K562 (cell line): ENCODE results near the gene FAM43B. TPM values are rescaled to one million over a fixed set of nuclear protein-coding genes. Genes with fewer than 3 reads are reported as not detected.

Experiments used
- ARID1B ChIP-seq: fragments of 450-650 bp; IDR thresholded peaks from 2 replicates; pipeline ENCODE4 v1.6.1; 2016; ENCODE audit warnings: antibody characterized with exemption, mild to moderate bottlenecking, inconsistent platforms
- ATF7 ChIP-seq: fragments of 450-650 bp; IDR thresholded peaks from 2 replicates; pipeline ENCODE4 v1.7.1; 2014; ENCODE audit warnings: mild to moderate bottlenecking, moderate library complexity
- CREBBP ChIP-seq: IDR thresholded peaks from one replicate; pipeline ENCODE4 v1.6.1; 2012; ENCODE audit warnings: low read depth, mild to moderate bottlenecking, control low read depth, inconsistent platforms, low read length
- ESRRA ChIP-seq: fragments of 450-650 bp; IDR thresholded peaks from 2 replicates; pipeline ENCODE4 v1.6.1; 2014; ENCODE audit warnings: low read depth, mild to moderate bottlenecking, moderate library complexity, borderline replicate concordance
- HDAC2 ChIP-seq: fragments of 450-650 bp; IDR thresholded peaks from 2 replicates; pipeline ENCODE4 v1.6.1; 2016; ENCODE audit warnings: mild to moderate bottlenecking
- KDM1A ChIP-seq, 2 experiments: fragments of 450-650 bp; IDR thresholded peaks; 2 replicates each; pipeline ENCODE4 v1.6.1; 2016; ENCODE audit warnings: mild to moderate bottlenecking in 2 of 2
- LARP7 ChIP-seq: fragments of 450-650 bp; IDR thresholded peaks from 2 replicates; pipeline ENCODE4 v1.6.1; 2016
- MCM2 ChIP-seq: fragments of 450-650 bp; IDR thresholded peaks from 2 replicates; pipeline ENCODE4 v1.6.1; 2017; ENCODE audit warnings: low read depth, mild to moderate bottlenecking
- NCOA1 ChIP-seq: fragments of 450-650 bp; IDR thresholded peaks from 2 replicates; pipeline ENCODE4 v1.6.1; 2016; ENCODE audit warnings: low read depth
- NFIC ChIP-seq: fragments of 450-650 bp; IDR thresholded peaks from 2 replicates; pipeline ENCODE4 v1.6.1; 2017; ENCODE audit warnings: mild to moderate bottlenecking, inconsistent platforms
- POLR3A ChIP-seq: IDR thresholded peaks from 2 replicates; pipeline ENCODE4 v1.6.1; 2011; ENCODE audit warnings: borderline replicate concordance, mild to moderate bottlenecking, moderate library complexity; ENCODE audit not compliant: insufficient read length, insufficient read depth; ENCODE audit errors: extremely low read depth
- RB1 ChIP-seq: fragments of 450-650 bp; IDR thresholded peaks from 2 replicates; pipeline ENCODE4 v1.6.1; 2017; ENCODE audit warnings: low read depth, mild to moderate bottlenecking
- RBM39 ChIP-seq: fragments of 200-400 bp; formaldehyde crosslinking; optimal IDR thresholded peaks from 2 replicates; pipeline ENCODE3; 2018; ENCODE audit warnings: low read depth, low read length
- SIX5 ChIP-seq, 2 experiments: IDR thresholded peaks; 2 replicates each; pipeline ENCODE4 v1.6.1; 2011; ENCODE audit warnings: low read length in 2 of 2, borderline replicate concordance in 1 of 2, low read depth in 1 of 2, mild to moderate bottlenecking in 1 of 2, moderate library complexity in 1 of 2; ENCODE audit not compliant: insufficient read depth in 1 of 2
- SP1 ChIP-seq: sonication (generic); formaldehyde crosslinking; IDR thresholded peaks from 2 replicates; pipeline ENCODE4 v1.8.1; 2022; ENCODE audit warnings: mild to moderate bottlenecking, missing genetic modification reagents
- ZNF174 ChIP-seq: fragments of 250-450 bp; sonication (Bioruptor Pico); IDR thresholded peaks from 2 replicates; pipeline ENCODE4 v1.4.0; 2020; ENCODE audit warnings: mild to moderate bottlenecking
- polyA plus RNA-seq, 8 experiments: library from polyadenylated mRNA; depleted of rRNA in 4 of 8; stranded (reverse) in 5 of 8; unstranded in 3 of 8; fragments of >200 nt; fragmentation: Nextera tagmentation in 2 of 8; fragmentation: Illumina TruSeq in 1 of 8; extraction: Ambion mirVana in 2 of 8; extraction: Trizol in 1 of 8; gene quantifications; 2 replicates each; pipeline versions ENCODE4 v1.2.1 to v1.2.3, GENCODE V29; 2011 to 2014; ENCODE audit warnings: inconsistent platforms in 1 of 8, missing spikeins in 1 of 8
- total RNA-seq, 7 experiments: library from RNA; depleted of rRNA in 6 of 7; stranded (reverse); fragments of >200 nt in 6 of 7; fragmentation: Illumina TruSeq in 2 of 7; extraction: Trizol in 2 of 7; gene quantifications; 2 replicates each; pipeline versions ENCODE4 v1.2.1 to v1.2.3, GENCODE V29; 2011 to 2021; ENCODE audit warnings: low replicate concordance in 1 of 7
- TF ChIP-seq, protein P1 (sequence below): fragments of 450-650 bp; IDR thresholded peaks from 2 replicates; pipeline ENCODE4 v1.7.1; 2018; ENCODE audit warnings: mild to moderate bottlenecking, low read depth; ENCODE audit not compliant: partially characterized antibody
- TF ChIP-seq, protein P2 (sequence below): fragments of 450-650 bp; IDR thresholded peaks from 2 replicates; pipeline ENCODE4 v1.6.1; 2016; ENCODE audit warnings: low read depth, mild to moderate bottlenecking, moderate library complexity
- TF ChIP-seq, protein P3 (sequence below), 2 experiments: fragments of 450-650 bp; IDR thresholded peaks; 2 replicates each; pipeline ENCODE4 v1.6.1; 2016; ENCODE audit warnings: mild to moderate bottlenecking in 2 of 2, borderline replicate concordance in 1 of 2, low read depth in 1 of 2, moderate library complexity in 1 of 2

FAM43B gene
- total and polyA plus RNA-seq, 9 of the 15 experiments (the other 6 are each of a cell fraction or from before 2014, with no cell fraction given): not detected

DNA sequence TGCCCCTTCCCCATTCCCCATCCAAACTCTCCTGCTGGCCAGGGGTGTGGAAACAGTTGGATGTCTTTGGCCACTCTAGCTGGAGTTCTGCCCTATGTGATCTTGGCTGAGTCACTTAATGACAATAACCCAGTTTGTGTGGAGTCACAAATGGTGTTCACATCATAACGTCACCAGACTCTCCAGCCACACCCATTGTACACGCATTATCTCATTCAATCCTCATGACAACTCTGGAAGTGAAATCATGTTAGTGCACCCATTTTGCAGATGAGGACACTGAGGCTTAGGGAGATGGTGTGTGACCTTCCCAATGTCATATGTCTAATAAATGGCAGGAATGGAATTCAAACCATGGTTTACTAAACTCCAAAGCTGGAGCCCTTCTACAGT lies 35.3 kb downstream of the FAM43B start (continued):
- peak; percentile 95 for TF ChIP-seq ESRRA
- TF ChIP-seq, protein P1, sequence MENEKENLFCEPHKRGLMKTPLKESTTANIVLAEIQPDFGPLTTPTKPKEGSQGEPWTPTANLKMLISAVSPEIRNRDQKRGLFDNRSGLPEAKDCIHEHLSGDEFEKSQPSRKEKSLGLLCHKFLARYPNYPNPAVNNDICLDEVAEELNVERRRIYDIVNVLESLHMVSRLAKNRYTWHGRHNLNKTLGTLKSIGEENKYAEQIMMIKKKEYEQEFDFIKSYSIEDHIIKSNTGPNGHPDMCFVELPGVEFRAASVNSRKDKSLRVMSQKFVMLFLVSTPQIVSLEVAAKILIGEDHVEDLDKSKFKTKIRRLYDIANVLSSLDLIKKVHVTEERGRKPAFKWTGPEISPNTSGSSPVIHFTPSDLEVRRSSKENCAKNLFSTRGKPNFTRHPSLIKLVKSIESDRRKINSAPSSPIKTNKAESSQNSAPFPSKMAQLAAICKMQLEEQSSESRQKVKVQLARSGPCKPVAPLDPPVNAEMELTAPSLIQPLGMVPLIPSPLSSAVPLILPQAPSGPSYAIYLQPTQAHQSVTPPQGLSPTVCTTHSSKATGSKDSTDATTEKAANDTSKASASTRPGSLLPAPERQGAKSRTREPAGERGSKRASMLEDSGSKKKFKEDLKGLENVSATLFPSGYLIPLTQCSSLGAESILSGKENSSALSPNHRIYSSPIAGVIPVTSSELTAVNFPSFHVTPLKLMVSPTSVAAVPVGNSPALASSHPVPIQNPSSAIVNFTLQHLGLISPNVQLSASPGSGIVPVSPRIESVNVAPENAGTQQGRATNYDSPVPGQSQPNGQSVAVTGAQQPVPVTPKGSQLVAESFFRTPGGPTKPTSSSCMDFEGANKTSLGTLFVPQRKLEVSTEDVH: no peak
- TF ChIP-seq RBM39: no peak
- TF ChIP-seq LARP7: no peak
- TF ChIP-seq, protein P2, sequence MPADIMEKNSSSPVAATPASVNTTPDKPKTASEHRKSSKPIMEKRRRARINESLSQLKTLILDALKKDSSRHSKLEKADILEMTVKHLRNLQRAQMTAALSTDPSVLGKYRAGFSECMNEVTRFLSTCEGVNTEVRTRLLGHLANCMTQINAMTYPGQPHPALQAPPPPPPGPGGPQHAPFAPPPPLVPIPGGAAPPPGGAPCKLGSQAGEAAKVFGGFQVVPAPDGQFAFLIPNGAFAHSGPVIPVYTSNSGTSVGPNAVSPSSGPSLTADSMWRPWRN: no peak
- no peak for TF ChIP-seq POLR3A
- no peak for TF ChIP-seq ZNF174 (CRISPR knock-in tag)
- TF ChIP-seq ARID1B: no peak
- TF ChIP-seq HDAC2: peak; percentile 82
- TF ChIP-seq NFIC: no peak
- TF ChIP-seq, protein P3, sequence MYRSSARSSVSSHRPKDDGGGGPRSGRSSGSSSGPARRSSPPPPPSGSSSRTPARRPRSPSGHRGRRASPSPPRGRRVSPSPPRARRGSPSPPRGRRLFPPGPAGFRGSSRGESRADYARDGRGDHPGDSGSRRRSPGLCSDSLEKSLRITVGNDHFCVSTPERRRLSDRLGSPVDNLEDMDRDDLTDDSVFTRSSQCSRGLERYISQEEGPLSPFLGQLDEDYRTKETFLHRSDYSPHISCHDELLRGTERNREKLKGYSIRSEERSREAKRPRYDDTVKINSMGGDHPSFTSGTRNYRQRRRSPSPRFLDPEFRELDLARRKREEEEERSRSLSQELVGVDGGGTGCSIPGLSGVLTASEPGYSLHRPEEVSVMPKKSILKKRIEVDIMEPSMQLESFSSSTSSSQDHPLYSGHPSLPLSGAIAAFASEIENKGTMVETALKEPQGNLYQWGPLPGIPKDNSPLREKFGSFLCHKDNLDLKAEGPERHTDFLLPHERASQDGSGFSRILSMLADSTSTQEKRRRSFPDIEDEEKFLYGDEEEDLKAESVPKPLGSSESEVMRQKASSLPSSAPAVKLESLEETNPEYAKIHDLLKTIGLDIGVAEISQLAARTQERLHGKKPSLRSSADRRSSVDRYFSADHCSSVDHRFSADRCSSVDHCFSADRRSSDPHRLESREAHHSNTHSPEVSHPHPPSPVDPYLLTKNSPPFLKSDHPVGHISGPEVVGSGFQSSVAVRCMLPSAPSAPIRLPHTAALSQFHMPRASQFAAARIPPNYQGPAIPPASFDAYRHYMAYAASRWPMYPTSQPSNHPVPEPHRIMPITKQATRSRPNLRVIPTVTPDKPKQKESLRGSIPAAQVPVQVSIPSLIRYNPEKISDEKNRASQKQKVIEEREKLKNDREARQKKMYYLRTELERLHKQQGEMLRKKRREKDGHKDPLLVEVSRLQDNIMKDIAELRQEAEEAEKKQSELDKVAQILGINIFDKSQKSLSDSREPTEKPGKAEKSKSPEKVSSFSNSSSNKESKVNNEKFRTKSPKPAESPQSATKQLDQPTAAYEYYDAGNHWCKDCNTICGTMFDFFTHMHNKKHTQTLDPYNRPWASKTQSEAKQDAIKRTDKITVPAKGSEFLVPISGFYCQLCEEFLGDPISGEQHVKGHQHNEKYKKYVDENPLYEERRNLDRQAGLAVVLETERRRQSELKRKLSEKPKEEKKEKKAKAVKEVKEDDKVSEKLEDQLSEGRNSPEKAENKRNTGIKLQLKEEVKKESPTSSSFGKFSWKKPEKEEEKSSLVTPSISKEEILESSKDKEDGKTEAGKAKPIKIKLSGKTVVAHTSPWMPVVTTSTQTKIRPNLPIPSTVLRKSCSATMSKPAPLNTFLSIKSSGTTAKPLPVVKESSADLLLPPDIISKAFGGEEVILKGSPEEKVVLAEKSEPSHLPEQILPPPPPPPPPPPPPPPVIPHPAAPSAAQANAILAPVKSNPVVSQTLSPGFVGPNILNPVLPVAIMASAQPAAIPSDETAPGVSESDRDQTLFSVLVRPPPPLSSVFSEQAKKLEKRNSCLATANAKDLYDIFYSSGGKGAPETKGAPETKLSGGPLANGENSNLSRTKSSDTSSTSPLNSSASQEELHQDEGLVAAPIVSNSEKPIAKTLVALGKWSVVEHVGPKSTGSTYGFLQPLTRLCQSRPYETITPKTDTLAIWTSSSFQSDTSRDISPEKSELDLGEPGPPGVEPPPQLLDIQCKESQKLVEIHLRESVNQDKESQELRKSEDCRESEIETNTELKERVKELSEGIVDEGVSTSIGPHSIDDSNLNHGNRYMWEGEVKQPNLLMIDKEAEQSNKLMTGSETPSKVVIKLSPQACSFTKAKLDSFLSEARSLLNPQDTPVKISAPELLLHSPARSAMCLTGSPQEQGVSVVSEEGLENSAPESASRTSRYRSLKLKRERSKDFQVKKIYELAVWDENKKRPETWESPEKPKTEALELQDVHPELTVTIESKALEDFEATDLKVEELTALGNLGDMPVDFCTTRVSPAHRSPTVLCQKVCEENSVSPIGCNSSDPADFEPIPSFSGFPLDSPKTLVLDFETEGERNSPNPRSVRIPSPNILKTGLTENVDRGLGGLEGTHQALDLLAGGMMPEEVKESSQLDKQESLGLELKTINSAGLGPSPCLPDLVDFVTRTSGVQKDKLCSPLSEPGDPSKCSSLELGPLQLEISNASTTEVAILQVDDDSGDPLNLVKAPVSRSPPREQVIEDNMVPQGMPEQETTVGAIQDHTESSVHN (IDR thresholded peaks at IDR 0.05; ENCODE audit: borderline replicate concordance in 1 of 2, low read depth in 1 of 2): 0 out of 4 replicates have a peak, but pooled peaks of 1 of the 2 experiments have one; percentile 18
- no peak for TF ChIP-seq SP1 (CRISPR knock-in tag)
- TF ChIP-seq CREBBP: no peak
- no peak for TF ChIP-seq MCM2
- no peak for TF ChIP-seq SIX5 (IDR thresholded peaks at IDR 0.05; ENCODE audit: borderline replicate concordance in 1 of 2, insufficient read depth in 1 of 2, low read depth in 1 of 2, low read length in 2 of 2)
- peak; percentile 70; the same call in 1 of the 2 replicates for TF ChIP-seq ATF7
- TF ChIP-seq NCOA1: no peak
- no peak for TF ChIP-seq RB1
- TF ChIP-seq KDM1A (IDR thresholded peaks at IDR 0.05): peak; percentile 91 to 92
